OCI-LY1 (cell line): ENCODE results near the gene LMNA.
A peak's percentile ranks its signal among the peaks of the same experiment; 100 is the strongest.

ENCODE experiments used
- H2AFZ ChIP-seq: fragments of 200-600 bp; sonication (generic), shearing (Covaris generic); 2 replicates; pipeline ENCODE4 v1.6.0; 2014; ENCODE audit warnings: antibody characterized with exemption, mild to moderate bottlenecking, low read length
- H3F3A ChIP-seq: fragments of 200-600 bp; sonication (generic), shearing (Covaris generic); 2 replicates; pipeline ENCODE4 v1.6.0; 2014; ENCODE audit warnings: mild to moderate bottlenecking, antibody characterized with exemption, low read length, moderate library complexity; ENCODE audit not compliant: insufficient read depth
- H3K27ac ChIP-seq: fragments of 200-600 bp; sonication (generic); 2 replicates; pipeline ENCODE4 v1.5.1; 2014; ENCODE audit warnings: low read length, mixed run types, mild to moderate bottlenecking, low read depth; ENCODE audit not compliant: poor library complexity, severe bottlenecking
- H3K27me3 ChIP-seq: fragments of 200-600 bp; sonication (generic); 2 replicates; pipeline ENCODE4 v1.6.0; 2014; ENCODE audit warnings: antibody characterized with exemption, mild to moderate bottlenecking, low read length, moderate library complexity; ENCODE audit not compliant: insufficient read depth
- H3K36me3 ChIP-seq: fragments of 200-600 bp; sonication (generic); 2 replicates; pipeline ENCODE4 v1.6.1; 2014; ENCODE audit warnings: mild to moderate bottlenecking, antibody characterized with exemption, low read length, moderate library complexity, mixed read lengths; ENCODE audit not compliant: insufficient read depth
- H3K4me1 ChIP-seq: fragments of 200-600 bp; sonication (generic); 2 replicates; pipeline ENCODE4 v1.5.1; 2014; ENCODE audit warnings: mild to moderate bottlenecking, low read length, moderate library complexity; ENCODE audit not compliant: insufficient read depth, severe bottlenecking
- H3K4me2 ChIP-seq: fragments of 200-600 bp; sonication (generic), shearing (Covaris generic); 2 replicates; pipeline ENCODE4 v1.6.1; 2014; ENCODE audit warnings: low read length
- H3K4me3 ChIP-seq: fragments of 200-600 bp; sonication (generic); 2 replicates; pipeline ENCODE4 v1.5.1; 2014; ENCODE audit warnings: low read length, low read depth, mild to moderate bottlenecking, mixed read lengths; ENCODE audit not compliant: poor library complexity, severe bottlenecking
- H3K79me2 ChIP-seq: fragments of 200-600 bp; shearing (Covaris generic); 2 replicates; pipeline ENCODE4 v1.6.1; 2016; ENCODE audit warnings: mixed run types, low read length, mixed read lengths; ENCODE audit not compliant: insufficient read depth
- H3K9ac ChIP-seq: fragments of 200-600 bp; sonication (generic), shearing (Covaris generic); 2 replicates; pipeline ENCODE4 v1.6.1; 2014; ENCODE audit warnings: mild to moderate bottlenecking, low read length, mixed read lengths
- H3K9me2 ChIP-seq: fragments of 200-600 bp; sonication (generic), shearing (Covaris generic); 2 replicates; pipeline ENCODE4 v1.6.1; 2014; ENCODE audit warnings: low read depth, mild to moderate bottlenecking, low read length, mixed read lengths
- H3K9me3 ChIP-seq: fragments of 200-600 bp; shearing (Covaris generic); 2 replicates; pipeline ENCODE4 v1.6.1; 2014; ENCODE audit warnings: low read length, mixed read lengths
- H4K20me1 ChIP-seq: fragments of 200-600 bp; sonication (generic), shearing (Covaris generic); 2 replicates; pipeline ENCODE4 v1.6.0; 2016; ENCODE audit warnings: mild to moderate bottlenecking, low read length; ENCODE audit not compliant: insufficient read depth
- CTCF ChIP-seq: fragments of 200-600 bp; sonication (generic), shearing (Covaris generic); IDR thresholded peaks from 2 replicates; pipeline ENCODE4 v1.5.1; 2017; ENCODE audit warnings: mild to moderate bottlenecking, antibody characterized with exemption, low read length, moderate library complexity, mixed read lengths
- EZH2 ChIP-seq: fragments of 200-600 bp; sonication (generic), shearing (Covaris generic); IDR thresholded peaks from 2 replicates; pipeline ENCODE4 v1.8.0; 2017; ENCODE audit warnings: borderline replicate concordance, mixed run types, mild to moderate bottlenecking, antibody characterized with exemption, low read length, moderate library complexity, mixed read lengths

LMNA gene

GRCh38 chr1:156081180-156081916 is 33.2 kb upstream of the LMNA start:
- no peak overlapping the region for H2AFZ ChIP-seq
- peaks cover 22% of the 10 kb centered on the region for H3K4me1 ChIP-seq
- no peaks in the 10 kb centered on the region for H3K36me3 ChIP-seq
- H3K79me2 ChIP-seq: no peaks in the 10 kb centered on the region
- no peaks in the 10 kb centered on the region for H4K20me1 ChIP-seq
- 0 out of 2 replicates have a peak, but pooled peaks cover 4% of the 10 kb centered on the region for H3F3A ChIP-seq
- no peaks in the 10 kb centered on the region for H3K9me2 ChIP-seq
- peaks cover 10% of the 10 kb centered on the region; the same call in 1 of the 2 replicates for H3K27me3 ChIP-seq
- no peaks in the 10 kb centered on the region for H3K9me3 ChIP-seq
- H3K27ac ChIP-seq: no peak overlapping the region
- no peak for TF ChIP-seq CTCF
- no peak for TF ChIP-seq EZH2
- H3K4me2 ChIP-seq: peak overlapping the region; percentile 53
- H3K4me3 ChIP-seq: peak overlapping the region; percentile 59
- peak overlapping the region; percentile 60 for H3K9ac ChIP-seq

GRCh38 chr1:156081917-156082308 is 32.6 kb upstream of the LMNA start:
- Histone ChIP-seq H3K4me1 (peaks cover 20% of the 10 kb centered on the region), H3K9me3 (no peaks in the 10 kb centered on the region), H3K4me3 (peak overlapping the region; percentile 59), H3F3A (0 out of 2 replicates have a peak, but pooled peaks cover 4% of the 10 kb centered on the region), H3K27ac (no peak overlapping the region), H3K79me2 (no peaks in the 10 kb centered on the region), H3K9me2 (no peaks in the 10 kb centered on the region), H3K27me3 (peaks cover 10% of the 10 kb centered on the region; the same call in 1 of the 2 replicates), H4K20me1 (no peaks in the 10 kb centered on the region), H3K36me3 (no peaks in the 10 kb centered on the region), H2AFZ (no peak overlapping the region), H3K4me2 (peak overlapping the region; percentile 53), H3K9ac (peak overlapping the region; percentile 60)
- TF ChIP-seq EZH2: no peak
- TF ChIP-seq CTCF: no peak

- peaks cover 10% of the 10 kb centered on the region; the same call in 1 of the 2 replicates for H3K27me3 ChIP-seq
- TF ChIP-seq EZH2 (no peak), CTCF (no peak)
- 0 out of 2 replicates have a peak, but pooled peaks cover 4% of the 10 kb centered on the region for H3F3A ChIP-seq
- H3K9me3 ChIP-seq: no peaks in the 10 kb centered on the region
- no peak within 1 kb of the TSS for H3K27ac ChIP-seq
- H4K20me1 ChIP-seq: no peaks in the 10 kb centered on the region
- H2AFZ ChIP-seq: no peak within 1 kb of the TSS
- H3K4me3 ChIP-seq: peak within 1 kb of the TSS; percentile 59
- no peaks in the 10 kb centered on the region for H3K9me2 ChIP-seq
- no peaks in the 10 kb centered on the region for H3K79me2 ChIP-seq
- peaks cover 15% of the 10 kb centered on the region for H3K4me1 ChIP-seq
- no peaks in the 10 kb centered on the region for H3K36me3 ChIP-seq
- peak within 1 kb of the TSS; percentile 53 for H3K4me2 ChIP-seq
- H3K9ac ChIP-seq: peak within 1 kb of the TSS; percentile 60
Measured at GRCh38 chr1:156082309-156083091, 32.0 kb upstream of the LMNA start, which contains the start of gene MEX3A. MEX3A (minus strand) TSS chr1:156082465; CDS start chr1:156081998, 467 bp downstream.
